DMS53 (cell line): ENCODE data around the gene TOR2A.
A peak's percentile ranks its signal among the peaks of the same experiment; 100 is the strongest.

ENCODE experiments used
- DNase-seq: peaks from one replicate; lab custom pipeline; 2025; lab: John Stamatoyannopoulos, UW

Gene TOR2A

GRCh38 chr9:127742435-127743088 lies 7.5 kb upstream of the TOR2A start:
- DNase-seq: peak; percentile 93

DNA sequence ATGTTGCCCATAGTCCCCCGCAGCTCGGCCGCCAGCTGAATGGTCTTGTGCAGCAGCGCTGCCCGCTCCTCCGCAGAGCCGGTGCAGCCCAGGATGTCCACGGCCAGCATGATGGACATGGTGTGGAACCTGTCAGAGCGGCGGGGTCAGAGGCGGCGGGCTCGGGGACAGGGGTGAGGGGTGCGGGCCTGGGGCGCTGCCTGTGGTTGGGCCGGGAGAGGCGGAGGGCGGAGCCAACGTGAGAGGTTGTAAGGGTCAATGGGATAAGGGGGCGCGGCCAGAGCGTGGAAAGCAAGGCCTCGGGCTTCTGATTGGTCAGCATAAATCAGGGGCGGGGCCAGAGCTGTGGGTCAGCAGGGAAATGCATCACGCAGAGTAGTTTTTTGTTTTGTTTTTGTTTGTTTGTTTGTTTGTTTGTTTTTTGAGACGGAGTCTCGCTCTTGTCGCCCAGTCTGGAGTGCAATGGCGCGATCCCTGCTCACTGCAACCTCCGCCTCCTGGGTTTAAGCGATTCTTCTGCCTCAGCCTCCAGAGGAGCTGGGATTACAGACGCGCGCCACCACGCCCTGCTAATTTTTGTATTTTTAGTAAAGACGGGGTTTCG lies 6.8 kb upstream of the TOR2A start:
- DNase-seq: peak; percentile 94

DNA sequence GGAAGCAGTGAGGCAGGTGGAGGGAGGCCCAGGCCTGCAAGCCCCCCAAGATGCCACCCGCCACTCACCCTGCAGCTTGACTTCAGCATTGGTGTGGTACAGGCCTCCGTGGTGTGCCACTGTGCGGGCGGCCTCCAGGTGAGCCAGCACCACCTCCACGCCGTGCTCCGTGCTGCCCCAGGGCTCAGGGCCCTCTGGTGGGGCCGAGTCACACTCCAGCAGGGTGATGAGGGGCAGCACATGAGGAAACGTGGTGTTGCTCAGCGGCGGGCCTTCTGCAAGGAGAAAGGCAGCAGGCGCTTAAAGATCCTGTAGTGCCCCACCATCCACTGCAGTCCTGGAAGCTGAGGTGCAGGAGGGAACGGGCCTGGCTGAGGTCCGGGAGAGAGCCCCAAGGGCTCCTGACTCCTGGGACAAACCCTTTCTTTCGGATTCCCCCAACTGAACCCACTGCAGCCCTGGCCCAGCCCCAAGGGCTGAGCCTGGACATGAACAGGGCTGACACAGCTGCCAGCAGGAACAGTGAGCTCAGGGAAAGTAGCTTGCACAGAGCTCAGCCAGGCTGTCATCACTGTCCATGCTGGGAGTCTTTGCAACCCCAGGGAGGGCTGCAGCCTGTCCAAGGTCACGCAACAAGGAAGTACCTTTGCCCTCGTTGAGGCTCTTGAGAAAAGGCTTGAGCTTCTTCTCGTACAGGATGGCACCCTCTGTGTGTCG lies 4.7 kb upstream of the TOR2A start:
- peak; percentile 29 for DNase-seq

GRCh38 chr9:127738666-127739065 lies 3.6 kb upstream of the TOR2A start:
- DNase-seq: no peak

DNA sequence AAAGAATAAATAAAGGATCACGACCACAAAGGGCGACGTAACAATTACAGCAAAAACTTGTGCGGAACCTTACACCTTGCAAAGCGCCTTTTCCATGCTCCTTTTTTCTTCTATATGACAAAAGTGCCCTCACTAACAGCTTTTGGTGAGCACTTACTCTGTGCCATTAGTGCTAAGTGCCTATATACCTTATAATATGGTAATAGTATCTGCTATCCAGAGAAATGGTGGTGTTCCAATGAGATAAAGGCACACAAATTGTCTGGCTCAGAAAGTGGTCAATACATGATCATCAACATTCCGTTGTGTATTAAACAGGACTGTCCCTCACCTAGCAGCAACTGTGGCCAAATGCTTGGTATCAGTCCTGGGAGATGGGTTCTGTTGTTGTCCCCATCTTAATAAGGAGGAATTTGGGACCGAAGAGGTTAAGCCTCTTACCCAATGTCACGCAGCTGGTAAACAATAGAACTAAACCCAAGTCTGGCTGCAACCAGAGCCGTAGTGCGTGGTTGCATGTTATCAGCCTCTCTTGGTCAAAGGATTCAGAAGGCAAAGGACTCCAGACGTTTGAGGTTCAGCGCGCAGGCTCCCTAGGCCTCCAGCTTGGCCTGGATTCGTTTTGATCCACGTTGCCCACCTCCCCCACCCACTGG lies 564 bp upstream of the TOR2A start:
- peak; percentile 63 for DNase-seq

- no peak for DNase-seq
Observed at GRCh38 chr9:127734247-127734746, 797 bp downstream of the TOR2A start.

DNA sequence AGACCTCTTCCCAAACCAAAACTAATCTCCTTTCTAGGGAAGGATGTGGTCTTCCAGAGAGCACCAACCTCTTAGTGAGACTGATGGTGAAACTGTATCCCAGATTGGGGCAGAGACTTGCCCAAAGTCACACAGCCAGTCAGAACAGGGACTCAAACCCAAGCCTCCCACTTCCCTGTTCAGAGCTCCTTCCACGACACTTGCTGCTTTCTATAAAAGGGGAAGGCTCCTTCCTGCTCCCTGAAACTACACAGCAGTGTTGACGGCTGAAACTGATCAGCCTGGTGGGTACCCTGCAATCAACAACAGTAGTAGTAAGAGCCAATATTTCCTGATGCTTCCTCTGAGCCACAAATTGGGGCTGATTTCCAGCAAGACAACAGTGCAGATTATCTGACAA lies 1.5 kb downstream of the TOR2A start:
- DNase-seq: no peak

DNA sequence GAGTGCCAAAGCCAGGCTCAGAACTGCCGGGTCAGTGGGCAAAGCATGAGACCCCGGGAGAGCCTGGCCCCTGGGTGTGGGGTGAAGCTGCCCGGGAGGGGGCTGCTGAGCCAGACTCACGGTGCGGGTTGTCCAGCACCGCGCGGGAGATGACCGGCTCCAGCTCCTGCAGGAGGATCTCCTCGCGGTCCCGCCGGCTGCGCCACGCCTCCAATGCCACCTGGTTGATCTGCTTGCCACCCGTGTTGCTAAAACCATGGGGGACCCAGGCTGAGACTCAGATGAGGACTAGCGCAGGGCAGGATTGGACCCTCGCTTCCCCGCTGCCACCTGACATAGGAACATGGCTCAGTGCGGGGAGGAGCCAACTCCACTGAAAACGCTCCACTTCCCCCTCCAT lies 2.6 kb downstream of the TOR2A start:
- DNase-seq: no peak

GRCh38 chr9:127731938-127732337 lies 3.2 kb downstream of the TOR2A start:
- no peak for DNase-seq

GRCh38 chr9:127730799-127731410 lies 4.2 kb downstream of the TOR2A start:
- DNase-seq: no peak

- DNase-seq: no peak
Observed at GRCh38 chr9:127730262-127730661, 4.8 kb downstream of the TOR2A start.

DNA sequence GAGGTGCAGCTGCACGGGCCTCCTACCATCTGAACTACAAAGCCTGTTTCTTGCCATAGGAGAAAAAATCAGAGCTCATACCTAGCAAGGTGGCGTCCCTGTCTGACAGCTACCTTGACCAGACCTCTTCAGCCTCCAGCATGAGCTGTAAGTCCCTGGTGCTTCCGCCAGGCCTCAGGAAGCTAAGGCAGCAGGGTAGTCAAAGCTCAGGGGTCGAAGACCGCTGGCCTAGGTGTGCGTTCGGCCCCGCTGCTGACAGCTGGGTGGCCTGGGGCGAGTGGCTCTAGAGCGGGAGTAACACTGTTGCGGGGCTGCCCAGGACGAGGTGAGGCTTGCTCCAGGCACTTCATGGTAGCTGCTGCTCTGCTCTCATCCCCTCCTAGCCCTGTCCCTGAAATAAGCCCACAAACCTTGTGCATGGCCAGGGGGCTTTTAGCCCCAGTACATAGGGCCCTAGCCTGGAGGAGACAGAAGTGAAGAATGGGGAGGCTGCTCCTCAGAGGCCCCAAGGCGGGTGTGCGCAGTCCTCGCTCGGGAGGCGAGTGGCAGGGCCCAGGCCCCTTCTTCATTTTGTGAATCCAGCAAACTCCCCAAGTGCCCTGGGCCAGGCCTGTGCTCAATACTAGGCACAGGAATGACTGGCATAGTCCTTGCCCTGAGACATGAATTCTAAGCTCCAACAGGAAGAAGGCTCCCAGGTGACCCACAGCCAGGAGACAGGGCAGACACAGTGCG lies 5.4 kb downstream of the TOR2A start:
- no peak for DNase-seq

- DNase-seq: no peak
Observed at GRCh38 chr9:127728808-127729207, 6.3 kb downstream of the TOR2A start.

DNA sequence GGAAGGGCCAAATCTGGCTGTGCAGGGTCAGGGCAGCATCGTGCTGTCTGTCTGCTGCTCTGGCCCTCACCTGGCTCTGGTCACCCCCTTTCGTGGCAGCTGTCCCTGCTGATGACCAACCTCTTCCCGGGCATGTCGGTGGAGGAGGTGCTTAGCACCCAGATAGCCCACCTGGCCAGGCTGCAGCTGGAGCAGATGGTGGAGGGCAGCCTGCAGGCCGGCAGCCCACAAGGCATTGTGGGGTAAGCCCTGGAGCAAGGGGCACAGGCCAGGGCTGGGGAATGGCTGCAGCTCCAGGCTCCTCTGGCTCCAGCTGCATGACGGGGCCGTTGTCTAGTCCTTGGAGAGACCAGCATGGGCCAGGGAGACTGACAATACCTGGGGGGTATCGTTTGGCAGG lies 8.2 kb downstream of the TOR2A start:
- no peak for DNase-seq

DNA sequence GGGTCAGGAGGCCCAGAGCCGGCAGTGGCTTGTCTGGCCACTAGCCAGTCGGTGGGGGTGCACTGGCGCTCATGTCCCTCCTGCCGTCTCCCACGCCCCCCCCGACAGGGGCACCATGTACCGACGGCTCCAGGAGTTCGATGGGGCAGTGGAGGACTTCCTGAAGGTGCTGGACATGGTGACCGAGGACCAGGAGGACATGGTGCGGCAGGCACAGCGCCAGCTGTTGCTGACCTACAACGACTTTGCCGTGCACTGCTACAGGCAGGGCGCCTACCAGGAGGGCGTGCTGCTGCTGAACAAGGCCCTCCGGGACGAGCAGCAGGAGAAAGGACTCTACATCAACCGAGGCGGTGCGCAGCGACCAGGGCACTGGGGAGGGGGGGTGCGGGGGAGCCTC lies 11.1 kb downstream of the TOR2A start:
- peak; percentile 70 for DNase-seq

DNA sequence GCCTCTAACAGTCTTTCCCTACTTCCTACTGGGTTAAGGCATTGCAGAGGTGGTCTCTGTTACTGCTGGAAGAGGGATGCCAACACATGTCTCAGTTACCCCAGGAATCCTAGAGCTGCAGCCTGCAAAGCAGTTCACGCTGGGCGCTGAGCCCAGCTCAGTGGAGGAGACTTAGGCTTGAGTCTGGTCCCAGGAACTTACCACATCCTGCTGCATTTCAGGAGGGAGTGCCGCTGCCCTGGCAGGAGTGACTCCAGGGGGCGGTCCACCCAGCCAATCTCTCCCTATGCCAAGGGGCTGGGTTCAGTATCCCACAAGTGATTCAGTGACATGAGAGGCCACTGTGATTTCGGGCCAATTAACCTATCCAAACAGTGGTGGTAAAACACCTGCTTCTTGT lies 11.7 kb downstream of the TOR2A start:
- DNase-seq: peak; percentile 41

GRCh38 chr9:127723013-127723412 lies 12.1 kb downstream of the TOR2A start:
- no peak for DNase-seq

DNA sequence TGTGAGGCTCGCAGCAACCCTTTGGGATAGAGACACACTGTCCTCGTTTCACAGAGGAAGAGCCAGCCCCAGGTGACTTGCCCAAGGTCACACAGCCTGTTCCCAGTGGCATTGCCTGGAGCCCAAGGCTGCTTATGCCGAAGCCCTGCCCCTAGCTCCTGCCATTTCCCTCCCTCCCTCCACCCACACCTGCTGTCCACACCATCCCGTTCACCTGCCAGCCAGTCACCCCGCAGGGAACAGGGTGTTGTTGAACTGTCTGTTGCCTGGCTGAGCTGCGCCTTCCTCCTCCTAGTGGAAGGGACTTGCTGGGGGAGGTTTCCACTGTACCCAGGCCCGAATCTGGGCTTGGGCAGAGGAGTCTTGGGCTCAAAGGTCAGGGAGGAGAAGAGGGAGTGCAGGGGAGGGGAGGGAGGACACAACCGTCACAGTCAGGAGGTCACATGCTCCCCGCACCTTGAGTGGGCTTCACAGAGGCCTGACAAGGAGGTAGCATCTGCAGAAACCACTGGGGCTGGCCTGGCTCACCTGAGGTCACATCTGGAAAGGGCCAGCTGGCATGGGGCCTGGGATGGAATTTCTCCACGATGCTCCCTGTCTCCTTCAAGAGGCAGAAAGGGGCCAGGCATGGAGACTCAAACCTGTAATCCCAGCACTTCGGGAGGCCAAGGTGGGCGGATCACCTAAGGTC lies 12.9 kb downstream of the TOR2A start:
- peak; percentile 66 for DNase-seq

DNA sequence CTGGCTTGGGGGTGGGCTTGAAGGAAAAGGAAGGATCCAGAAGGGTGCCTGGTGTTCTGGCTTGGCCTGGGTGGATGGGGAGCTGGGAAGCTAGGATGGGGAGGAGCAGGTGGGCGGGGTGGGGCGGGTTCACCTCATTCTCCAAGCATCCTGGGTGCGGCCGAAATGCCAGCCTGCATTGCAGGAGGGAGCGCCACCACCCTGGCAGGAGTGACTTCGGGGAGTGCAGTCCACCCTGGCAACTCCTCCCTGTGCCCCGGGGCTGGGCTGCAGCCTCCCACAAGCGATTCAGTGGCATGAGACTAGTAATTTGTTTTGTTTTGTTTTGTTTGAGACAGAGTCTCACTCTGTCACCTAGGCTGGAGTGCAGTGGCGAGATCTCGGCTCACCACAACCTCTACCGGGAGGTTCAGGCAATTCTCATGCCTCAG lies 13.7 kb downstream of the TOR2A start:
- DNase-seq: no peak

DNA sequence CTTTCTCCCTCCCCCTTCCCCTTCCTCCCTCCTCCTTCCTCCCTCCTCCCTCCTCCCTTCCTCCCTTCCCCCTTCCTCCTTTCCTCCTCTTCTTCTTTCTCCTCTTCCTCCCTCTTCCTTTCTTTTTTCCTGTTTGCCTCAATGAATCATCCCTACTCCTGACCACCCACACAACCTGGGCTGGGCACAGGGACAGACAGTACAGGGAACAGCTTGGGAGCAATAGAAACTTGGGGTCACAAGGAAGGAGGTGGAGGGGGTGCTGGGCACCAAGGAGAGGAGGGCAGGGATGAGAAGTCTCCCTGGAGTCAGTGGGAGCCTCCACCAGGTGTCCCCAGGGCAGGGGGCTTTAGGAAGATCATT lies 14.2 kb downstream of the TOR2A start:
- DNase-seq: no peak
